Rectal smooth muscle tissue (tissue), 1 donor: ENCODE measurements around the gene SHROOM3.

ENCODE experiments used
- H3K27ac ChIP-seq: one replicate; pipeline ENCODE4 v1.7.0; 2013; ENCODE audit warnings: low read depth, low read length, inconsistent platforms
- H3K27me3 ChIP-seq: one replicate; pipeline ENCODE4 v1.7.0; 2013; ENCODE audit warnings: low read length; ENCODE audit not compliant: control insufficient read depth, insufficient read depth
- H3K36me3 ChIP-seq: one replicate; pipeline ENCODE4 v1.7.0; 2013; ENCODE audit warnings: low read length; ENCODE audit not compliant: control insufficient read depth, insufficient read depth
- H3K4me1 ChIP-seq: one replicate; pipeline ENCODE4 v1.7.0; 2013; ENCODE audit warnings: low read length; ENCODE audit not compliant: control insufficient read depth, insufficient read depth
- H3K4me3 ChIP-seq: one replicate; pipeline ENCODE4 v1.7.0; 2013; ENCODE audit warnings: low read length
- H3K9ac ChIP-seq: one replicate; pipeline ENCODE4 v1.7.0; 2013; ENCODE audit warnings: low read length

Gene SHROOM3

GRCh38 chr4:76696109-76696508, 261.1 kb downstream of the SHROOM3 start:
- Histone ChIP-seq H3K27ac (no peak overlapping the region), H3K4me1 (peaks cover 4% of the 10 kb centered on the region), H3K36me3 (no peaks in the 10 kb centered on the region), H3K4me3 (no peak overlapping the region), H3K27me3 (no peaks in the 10 kb centered on the region), H3K9ac (no peak overlapping the region)

DNA sequence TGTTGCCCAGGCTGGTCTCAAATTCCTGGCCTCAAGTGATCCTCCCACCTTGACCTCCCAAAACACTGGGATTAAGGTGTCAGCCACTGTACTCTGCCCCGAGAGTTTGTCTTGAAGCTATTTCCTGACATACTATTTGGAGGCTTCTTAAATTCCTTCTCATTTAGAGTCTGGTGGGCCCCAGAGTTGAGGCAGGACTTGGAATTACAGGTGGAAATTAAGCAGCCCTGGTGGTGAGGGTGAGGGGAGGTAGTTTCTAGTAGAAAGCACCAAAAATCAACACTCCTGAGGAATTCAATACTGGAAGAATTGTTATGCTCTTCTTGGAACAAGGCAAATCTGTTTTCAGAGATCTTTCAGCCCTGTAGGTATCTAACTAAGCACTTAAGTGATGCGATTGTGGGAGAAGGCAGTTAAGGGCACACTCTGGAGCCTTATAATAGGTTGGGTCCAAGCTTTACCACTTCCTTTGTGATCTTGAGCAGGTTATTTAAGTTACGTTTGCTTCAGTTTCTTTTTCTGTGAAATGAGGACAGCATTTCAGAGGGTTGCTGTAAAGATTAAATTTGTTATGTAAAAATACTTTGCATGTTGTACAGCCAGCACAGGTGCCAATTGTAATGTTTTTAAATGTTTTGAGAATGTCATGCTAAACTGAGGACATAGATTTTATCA, 262.2 kb downstream of the SHROOM3 start:
- no peaks in the 10 kb centered on the region for H3K36me3 ChIP-seq
- no peaks in the 10 kb centered on the region for H3K27me3 ChIP-seq
- no peak overlapping the region for H3K4me3 ChIP-seq
- no peak overlapping the region for H3K27ac ChIP-seq
- no peaks in the 10 kb centered on the region for H3K4me1 ChIP-seq
- H3K9ac ChIP-seq, result no peak overlapping the region

GRCh38 chr4:76698141-76698540, 263.1 kb downstream of the SHROOM3 start:
- H3K9ac ChIP-seq, result no peak overlapping the region
- H3K27me3 ChIP-seq, result no peaks in the 10 kb centered on the region
- no peaks in the 10 kb centered on the region for H3K36me3 ChIP-seq
- H3K4me1 ChIP-seq, result peaks cover under 1% of the 10 kb centered on the region
- H3K27ac ChIP-seq, result no peak overlapping the region
- H3K4me3 ChIP-seq, result no peak overlapping the region

DNA sequence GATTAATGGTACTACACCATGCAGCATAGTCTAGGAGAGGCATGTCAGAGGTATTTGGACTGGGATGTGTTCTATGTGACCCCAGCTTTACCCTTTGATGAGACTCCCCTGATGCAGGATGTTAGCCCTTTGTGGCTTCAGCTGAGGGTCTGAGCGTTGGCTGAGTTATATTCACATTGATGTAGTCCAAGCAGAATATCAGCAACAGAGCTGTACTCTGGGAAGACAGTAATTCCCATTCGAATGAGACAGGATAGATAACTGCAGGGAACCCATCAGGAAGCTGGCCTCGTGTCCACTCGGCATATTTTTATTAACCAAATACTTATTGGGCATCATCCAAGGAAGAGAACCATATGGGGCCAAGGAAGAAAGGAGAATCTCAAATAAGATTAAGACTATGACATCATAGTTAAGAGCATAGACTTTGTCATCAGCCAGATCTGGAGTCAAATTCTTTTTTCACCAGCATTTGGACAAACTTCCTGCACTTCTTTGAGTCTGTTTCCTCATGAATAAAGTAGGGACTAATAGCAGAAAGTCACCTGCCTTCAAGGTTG, 264.8 kb downstream of the SHROOM3 start:
- Histone ChIP-seq H3K9ac (no peak overlapping the region), H3K4me3 (no peak overlapping the region), H3K36me3 (no peaks in the 10 kb centered on the region), H3K27ac (no peak overlapping the region), H3K4me1 (peaks cover 16% of the 10 kb centered on the region), H3K27me3 (no peaks in the 10 kb centered on the region)

- H3K27ac ChIP-seq, result no peak overlapping the region
- H3K4me1 ChIP-seq, result peaks cover 16% of the 10 kb centered on the region
- H3K36me3 ChIP-seq, result peaks cover 2% of the 10 kb centered on the region
- H3K4me3 ChIP-seq, result no peak overlapping the region
- H3K9ac ChIP-seq, result no peak overlapping the region
- H3K27me3 ChIP-seq, result no peaks in the 10 kb centered on the region
Observed at GRCh38 chr4:76702440-76703122, 267.6 kb downstream of the SHROOM3 start.

DNA sequence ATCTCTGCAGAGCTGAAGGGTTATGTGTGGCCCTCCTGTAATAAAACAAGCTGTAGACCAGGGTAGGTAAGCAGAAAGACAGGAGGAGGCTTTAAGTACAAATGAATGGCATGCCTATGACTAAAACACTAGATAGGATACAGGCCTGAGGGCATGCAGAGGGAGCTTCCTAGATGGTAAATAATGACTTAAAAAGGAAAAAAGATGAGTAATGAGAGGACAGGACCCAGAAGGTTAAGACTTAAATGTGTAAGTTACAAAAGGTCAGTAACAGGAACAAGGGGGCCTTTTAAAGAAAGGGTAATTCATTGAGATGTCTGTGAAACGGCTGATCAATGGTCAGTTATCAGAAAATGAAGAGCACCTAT, 268.1 kb downstream of the SHROOM3 start:
- no peak overlapping the region for H3K9ac ChIP-seq
- no peak overlapping the region for H3K4me3 ChIP-seq

GRCh38 chr4:76703676-76704075, 268.6 kb downstream of the SHROOM3 start:
- peak overlapping the region; percentile 62 for H3K27ac ChIP-seq
- H3K4me3 ChIP-seq, result peak overlapping the region; percentile 12
- peaks cover 16% of the 10 kb centered on the region for H3K4me1 ChIP-seq
- H3K36me3 ChIP-seq, result peaks cover 2% of the 10 kb centered on the region
- no peak overlapping the region for H3K9ac ChIP-seq
- no peaks in the 10 kb centered on the region for H3K27me3 ChIP-seq

More for the DNA sequence above, 268.1 kb downstream of the SHROOM3 start:
- Histone ChIP-seq H3K27ac (peak overlapping the region; percentile 62), H3K27me3 (no peaks in the 10 kb centered on the region), H3K36me3 (peaks cover 2% of the 10 kb centered on the region), H3K4me1 (peaks cover 16% of the 10 kb centered on the region)

GRCh38 chr4:76704133-76704881, 269.3 kb downstream of the SHROOM3 start:
- peak overlapping the region; percentile 62 for H3K27ac ChIP-seq
- peaks cover 20% of the 10 kb centered on the region for H3K4me1 ChIP-seq
- no peak overlapping the region for H3K4me3 ChIP-seq
- H3K9ac ChIP-seq, result no peak overlapping the region
- H3K27me3 ChIP-seq, result no peaks in the 10 kb centered on the region
- H3K36me3 ChIP-seq, result peaks cover 2% of the 10 kb centered on the region

DNA sequence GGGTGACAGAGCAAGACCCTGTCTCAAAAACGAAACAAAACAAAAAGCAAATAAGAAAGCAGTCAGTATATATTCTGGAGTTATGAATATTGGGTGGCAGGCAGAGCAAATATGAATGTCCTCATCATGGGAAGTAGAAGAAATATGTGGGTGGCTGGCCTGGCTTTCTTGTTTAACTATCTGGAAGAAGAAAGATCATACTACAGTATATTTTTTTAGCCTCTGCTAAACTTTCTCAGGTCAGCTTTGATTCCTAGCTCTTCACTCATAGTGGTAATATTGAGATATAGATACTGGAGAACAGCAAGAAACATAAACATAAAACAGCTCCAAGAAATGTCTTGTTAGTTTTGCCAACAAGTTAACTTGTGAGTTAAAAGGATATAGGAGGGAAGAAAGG, 270.4 kb downstream of the SHROOM3 start:
- H3K9ac ChIP-seq, result no peak overlapping the region

GRCh38 chr4:76706581-76706980, 271.6 kb downstream of the SHROOM3 start:
- H3K27ac ChIP-seq, result no peak overlapping the region

More for the DNA sequence above, 270.4 kb downstream of the SHROOM3 start:
- H3K27ac ChIP-seq, result no peak overlapping the region
- H3K36me3 ChIP-seq, result peaks cover 2% of the 10 kb centered on the region
- H3K4me3 ChIP-seq, result no peak overlapping the region
- H3K27me3 ChIP-seq, result no peaks in the 10 kb centered on the region
- H3K4me1 ChIP-seq, result peaks cover 25% of the 10 kb centered on the region

DNA sequence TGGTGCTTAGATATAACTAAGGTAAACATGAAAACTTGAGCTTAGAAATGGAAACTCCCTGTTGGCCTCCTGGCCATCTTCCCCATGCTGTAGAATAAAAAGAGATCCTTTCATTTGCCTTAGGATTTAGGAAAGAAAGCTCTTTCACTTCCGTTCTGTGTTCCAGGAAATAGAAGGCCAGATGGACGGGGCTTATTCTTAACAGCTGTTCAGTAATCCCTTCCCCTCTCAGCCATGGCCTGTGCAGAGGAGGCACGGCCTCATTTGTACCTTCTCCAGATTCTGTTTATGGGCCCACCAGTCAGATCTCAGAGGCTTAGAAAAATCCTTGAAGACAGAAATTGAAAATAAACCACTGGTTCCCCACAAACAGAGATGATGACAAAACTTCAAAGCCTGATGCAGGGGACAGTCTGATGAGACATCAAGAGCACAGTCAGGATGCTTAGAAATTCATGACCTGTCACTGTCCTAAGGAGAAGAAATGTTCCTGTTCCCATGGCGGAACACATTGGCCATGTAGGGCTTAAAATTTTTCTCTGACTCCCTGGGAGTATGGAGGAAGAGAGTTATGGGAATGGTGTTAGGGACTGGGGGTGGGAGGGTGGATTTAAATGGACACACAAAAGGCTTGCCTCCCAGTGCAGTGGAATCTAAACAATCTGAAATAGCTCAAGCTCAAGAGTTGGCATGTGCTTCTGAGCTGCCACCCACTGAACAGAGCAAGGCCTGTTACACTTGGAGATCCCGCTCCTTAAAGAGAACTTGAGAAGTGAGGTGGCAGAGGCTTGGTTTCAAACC, 274.1 kb downstream of the SHROOM3 start:
- Histone ChIP-seq H3K4me1 (peaks cover 14% of the 10 kb centered on the region), H3K9ac (no peak overlapping the region), H3K4me3 (no peak overlapping the region), H3K36me3 (peaks cover 2% of the 10 kb centered on the region), H3K27ac (peak overlapping the region; percentile 38), H3K27me3 (no peaks in the 10 kb centered on the region)

More at GRCh38 chr4:76706581-76706980, 271.6 kb downstream of the SHROOM3 start:
- Histone ChIP-seq H3K4me3 (no peak overlapping the region), H3K4me1 (peaks cover 25% of the 10 kb centered on the region), H3K9ac (no peak overlapping the region), H3K27me3 (no peaks in the 10 kb centered on the region), H3K36me3 (peaks cover 2% of the 10 kb centered on the region)

DNA sequence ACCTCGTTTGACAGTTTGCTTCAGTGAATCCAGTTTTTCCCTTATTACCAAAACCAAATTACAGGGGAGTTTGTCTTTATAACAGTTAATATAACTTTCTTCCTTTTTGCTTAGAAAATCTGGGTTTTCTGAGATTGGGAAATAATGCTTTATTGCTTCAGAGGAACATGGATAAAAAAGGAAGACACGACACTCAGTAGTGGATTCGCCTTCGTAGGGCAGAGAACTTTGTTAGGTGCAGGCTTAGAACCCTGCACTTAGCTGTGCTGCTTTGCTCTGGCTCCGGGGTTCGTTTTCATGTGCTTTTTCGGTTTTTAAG, 274.7 kb downstream of the SHROOM3 start:
- Histone ChIP-seq H3K27me3 (no peaks in the 10 kb centered on the region), H3K4me1 (peaks cover 8% of the 10 kb centered on the region), H3K9ac (no peak overlapping the region), H3K4me3 (no peak overlapping the region), H3K27ac (peak overlapping the region; percentile 38), H3K36me3 (peaks cover 2% of the 10 kb centered on the region)
